ENCODE measurements around the gene ENDOV.
"Not testable (repeated sequence)": the region's sequence is repeated elsewhere in the genome, so short reads cannot be mapped to it uniquely, and the experiment has no call there.

The ENDOV gene

DNA sequence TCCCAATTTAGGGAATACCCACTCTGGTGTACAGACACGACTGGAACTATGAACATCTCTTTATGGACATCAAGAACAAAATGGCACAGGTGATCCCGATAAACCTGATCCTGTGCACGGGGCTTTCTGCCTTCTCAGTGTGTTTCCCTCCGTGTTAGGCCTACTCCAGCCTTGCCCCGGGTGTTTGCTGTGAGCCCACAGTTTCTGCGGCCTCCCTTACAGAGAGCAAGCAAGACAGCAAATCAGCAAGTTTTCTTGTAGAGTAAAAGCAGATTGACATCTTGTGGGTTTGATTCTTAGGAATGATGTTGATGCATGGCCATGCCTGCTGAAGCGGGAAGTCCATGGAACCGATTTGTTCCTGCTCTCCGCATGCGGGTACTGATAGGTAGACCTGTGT is 26.4 kb upstream of the ENDOV start:
- no peak for DNase-seq (ENCODE audit: low spot score)

DNA sequence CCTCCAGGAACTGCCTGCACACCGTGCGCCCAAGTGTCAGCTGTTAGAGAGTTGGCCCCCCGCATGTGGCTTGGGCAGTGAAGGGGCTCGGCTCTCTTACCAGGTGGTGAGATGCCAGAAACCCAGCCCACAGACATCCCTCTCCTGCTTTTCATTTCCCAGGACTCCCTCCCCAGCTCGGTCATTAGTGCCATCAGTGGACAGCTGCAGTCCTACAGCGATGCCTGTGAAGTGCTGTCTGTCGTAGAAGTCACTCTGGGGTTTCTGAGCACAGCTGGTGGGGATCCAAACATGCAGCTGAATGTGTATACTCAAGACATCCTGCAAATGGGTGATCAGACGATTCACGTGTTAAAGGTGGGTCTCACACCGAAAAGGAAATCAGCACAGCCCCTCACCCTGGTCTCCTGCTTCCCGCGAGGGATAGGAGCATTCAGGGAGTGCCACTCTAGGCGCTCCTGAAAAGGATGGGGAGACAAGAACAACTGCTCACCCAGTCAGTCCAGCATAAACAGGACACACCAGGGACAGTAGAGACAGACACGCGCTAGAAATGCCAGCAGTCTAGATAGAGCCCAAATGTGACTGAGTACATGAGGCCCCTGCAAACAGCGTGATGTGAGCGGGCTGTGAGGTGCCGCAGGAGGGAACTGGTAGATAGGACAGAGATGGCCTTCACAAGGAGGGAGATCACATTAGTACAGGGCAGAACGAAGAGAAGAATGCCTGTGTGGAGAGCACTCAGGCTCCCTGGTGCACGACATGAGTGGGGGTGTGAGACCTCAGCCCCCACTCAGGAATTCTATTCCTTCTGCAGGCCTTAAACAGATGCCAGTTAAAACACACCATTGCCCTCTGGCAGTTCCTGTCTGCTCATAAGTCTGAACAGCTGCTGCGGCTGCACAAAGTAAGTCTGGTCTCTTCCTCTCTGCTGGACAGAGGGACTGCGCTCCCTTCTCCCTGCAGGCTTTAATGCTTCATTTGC is 25.7 kb upstream of the ENDOV start:
- DNase-seq (ENCODE audit: low spot score), result no peak

DNA sequence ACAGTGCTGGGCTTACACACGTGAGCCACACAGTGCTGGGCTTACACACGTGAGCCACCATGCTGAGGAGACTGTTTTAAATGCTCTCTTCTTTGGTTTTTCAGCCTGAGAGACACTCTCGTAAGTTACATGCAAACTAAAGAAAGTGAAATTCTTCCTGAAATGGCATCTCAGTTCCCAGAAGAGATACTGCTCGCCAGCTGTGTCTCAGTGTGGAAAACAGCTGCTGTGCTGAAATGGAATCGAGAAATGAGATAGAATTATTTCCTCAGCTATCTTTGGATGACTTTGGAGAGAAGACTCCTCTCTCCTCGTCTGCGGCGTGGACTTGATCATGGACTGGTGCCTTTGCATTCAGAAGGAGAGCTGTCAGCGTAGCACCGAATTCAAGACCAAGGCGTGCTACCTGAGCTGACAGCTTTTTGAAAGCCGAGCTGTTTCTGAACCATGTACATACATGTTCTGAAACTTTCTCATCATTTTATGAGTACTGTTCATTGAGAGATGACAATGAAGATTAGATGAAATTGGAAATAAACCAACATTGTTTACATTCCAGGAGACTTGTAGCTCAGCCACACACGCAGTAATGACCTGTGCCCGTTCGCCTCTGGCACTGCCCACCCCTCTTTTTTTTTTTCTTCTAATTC is 21.6 kb upstream of the ENDOV start:
- no peak for DNase-seq (ENCODE audit: low spot score)

DNA sequence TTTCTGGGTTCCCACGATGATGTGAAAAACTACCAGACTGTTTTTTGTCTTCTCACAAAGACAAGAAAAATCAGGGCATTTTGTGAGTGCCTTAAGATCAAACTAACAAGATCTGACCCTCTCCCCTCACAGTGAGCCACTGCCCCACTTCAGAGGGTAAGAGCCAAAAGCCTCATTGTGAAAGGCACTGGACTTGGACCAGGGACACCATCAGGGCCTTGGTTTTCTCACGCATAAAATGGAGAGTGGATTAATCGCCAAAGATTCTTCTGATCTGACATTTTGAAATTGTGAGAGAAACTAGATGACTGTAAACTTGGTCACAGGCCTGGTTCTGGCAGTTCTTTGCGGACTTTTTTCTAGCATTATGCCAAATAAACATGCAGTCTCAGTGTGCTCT is 21.0 kb upstream of the ENDOV start:
- no peak for DNase-seq (ENCODE audit: low spot score)

DNA sequence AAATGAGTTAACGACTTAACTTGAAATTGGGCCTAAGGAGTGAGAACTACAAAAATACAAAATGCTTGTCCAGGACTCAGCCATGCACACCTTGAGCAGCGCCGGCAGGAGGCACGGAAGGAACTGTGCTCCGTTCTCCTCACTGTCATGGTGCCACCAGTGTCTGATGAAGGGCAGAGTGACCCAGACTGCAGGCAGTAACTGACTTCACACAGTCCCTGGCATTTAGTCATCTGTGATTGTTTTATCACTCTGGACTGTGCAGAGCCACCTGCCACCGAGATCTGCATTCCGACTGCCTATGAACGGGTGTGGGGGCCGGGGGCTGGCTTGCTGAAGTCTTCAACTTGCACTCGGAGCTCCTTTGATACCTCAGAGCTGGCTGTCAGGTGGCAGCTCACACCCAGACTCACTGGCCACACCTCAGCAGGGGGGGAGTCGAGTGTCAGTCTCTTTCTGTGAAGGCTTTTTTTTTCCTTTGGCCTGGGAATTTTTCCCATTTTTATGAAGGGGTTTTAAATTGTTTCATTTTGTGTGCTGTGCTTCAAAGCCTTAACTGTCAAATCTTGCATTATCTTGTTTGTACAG is 20.2 kb upstream of the ENDOV start:
- no peak for DNase-seq (ENCODE audit: low spot score)

DNA sequence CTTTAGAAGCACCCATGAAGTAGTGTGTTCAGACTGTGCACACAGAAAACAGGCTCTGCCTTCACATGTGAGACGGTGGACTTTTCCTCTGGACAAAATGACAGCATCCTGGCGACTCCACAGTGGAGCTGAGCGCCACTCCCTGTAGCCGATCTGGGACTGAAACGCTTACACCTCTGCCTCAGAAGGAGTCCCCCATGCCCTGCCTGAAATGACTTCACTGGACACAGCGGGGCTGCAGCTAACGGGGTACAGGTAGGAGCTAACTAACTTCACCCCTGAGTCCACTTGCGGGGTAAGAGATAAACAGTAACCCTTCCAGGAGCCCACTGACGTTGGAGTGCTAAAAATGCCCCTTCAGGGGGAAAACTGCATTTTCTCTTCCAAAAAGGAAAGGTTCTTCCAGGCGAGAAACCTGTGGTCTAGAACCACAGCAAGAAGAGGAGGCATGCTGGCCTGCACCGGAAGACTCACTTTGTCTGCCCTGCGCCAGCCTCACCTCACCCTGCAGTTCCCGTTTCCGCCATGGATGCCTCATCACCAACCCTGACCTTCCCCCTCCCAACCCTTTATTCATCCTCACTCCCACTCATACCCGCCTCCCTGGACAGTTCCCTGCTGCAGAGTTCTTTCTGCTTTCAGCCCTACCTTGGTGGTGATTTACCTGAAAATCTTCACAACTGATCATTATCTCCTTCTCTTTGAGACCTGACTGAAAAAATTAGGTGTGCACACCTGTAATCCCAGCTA is 19.4 kb upstream of the ENDOV start:
- DNase-seq (ENCODE audit: low spot score), result no peak

DNA sequence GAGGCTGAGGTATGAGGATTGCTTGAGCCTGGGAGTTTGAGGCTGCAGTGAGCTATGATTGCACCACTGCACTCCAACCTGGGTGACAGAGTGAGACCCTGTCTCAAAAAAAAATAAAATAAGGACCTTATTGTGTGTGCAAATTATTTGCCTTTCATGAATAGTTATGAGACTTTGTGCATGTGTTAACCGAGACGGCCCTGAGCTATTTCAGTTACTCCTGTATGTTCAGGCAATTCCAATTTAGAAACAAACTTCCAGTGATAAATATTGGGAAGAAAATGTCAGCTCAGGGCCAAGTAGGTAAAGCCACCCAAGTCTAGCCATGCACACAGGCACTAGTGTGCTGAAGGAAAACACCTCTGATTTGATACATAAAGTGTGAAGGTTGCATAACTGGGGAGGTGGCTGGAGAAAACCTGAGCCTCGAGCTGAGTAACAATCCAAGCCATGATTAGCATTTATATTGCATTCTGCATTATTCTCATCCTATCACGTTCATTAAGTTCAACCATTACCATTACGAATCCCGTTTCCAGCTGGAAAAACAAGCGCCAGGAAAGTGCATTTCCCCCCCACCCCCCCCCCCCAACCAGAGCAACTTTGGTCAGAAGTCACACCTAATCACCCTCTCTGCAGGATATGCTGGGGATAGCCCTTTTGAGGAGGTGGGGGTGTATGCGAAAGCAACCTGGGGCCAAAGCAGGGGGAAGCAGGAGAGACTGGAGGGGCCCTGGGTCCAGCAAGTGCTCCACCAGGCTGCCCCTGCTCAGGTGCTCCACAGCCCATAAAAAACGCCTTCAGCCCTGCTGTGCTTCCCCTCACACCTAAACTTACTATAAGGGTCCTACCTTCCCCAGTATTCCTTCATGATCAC is 18.6 kb upstream of the ENDOV start:
- no peak for DNase-seq (ENCODE audit: low spot score)

DNA sequence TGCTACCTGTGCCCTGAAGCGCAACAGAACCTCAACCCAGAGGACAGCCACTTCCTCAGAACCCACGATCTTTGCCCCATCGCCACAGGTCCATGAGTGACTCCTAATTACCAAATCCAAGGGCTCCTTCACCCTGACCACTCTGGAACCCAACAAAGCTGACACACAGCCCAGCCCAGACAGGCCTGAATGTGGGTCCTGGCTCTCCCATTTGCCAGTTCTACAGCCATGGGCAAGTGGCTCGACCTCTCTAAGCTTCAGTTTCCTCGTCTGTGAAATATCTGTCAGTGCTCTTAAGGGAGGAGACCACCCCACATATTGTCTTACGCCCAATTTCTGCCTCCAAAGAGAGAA is 18.0 kb upstream of the ENDOV start:
- DNase-seq (ENCODE audit: low spot score), result no peak

DNA sequence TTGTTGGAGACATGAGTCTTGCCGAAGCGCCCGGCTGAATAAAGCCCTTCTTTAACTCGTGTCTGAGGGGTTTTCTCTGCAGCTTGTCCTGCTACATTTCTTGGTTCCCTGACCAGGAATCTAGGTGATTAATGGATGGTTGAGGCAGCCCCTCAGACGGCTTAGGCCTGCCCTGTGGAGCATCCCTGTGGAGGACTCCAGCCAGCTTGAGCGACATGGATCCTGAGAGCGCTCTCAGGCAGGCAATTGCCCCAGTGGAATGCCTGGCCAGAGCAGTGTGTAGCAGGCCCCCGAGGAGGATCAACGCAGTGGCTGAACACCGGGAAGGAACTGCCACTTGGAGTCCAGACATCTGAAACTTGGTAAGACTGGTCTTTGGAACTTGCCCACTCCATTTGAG is 17.3 kb upstream of the ENDOV start:
- DNase-seq (ENCODE audit: low spot score), result no peak

DNA sequence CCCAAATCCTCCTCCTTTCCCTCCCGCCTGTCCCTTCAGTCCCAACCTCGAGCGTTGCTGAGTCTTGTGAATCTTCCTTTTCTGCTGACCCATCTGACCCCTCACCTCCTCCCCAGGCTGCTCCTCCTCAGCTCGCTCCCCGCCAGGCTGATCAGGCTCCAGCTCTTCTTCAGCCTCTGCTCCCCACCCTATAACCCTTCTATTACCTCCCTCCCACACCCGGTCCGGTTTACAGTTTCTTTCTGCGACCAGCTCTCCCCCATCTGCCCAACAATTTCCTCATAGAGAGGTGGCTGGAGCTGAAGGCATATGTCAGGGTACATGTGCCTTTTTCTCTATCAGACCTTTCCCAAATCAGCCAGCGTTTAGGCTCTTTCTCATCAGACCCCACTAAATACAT is 13.9 kb upstream of the ENDOV start:
- DNase-seq (ENCODE audit: low spot score), result not testable (repeated sequence)

DNA sequence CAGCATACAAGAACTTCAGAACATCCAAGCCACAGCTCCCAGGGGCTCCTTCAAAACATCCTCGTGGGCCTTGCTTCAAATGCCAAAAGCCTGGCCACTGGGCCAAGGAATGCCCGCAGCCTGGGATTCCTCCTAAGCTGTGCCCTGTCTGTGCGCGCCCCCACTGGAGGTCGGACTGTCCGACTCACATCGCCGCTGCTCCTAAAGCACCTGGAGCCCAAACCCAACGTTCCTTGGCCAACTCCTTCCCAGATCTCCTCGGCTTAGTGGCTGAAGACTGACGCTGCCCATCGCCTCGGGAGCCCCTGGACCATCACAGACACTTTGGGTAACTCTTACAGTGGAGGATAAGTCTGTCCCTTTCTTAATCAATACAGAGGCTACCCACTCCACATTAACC is 12.9 kb upstream of the ENDOV start:
- not testable (repeated sequence) for DNase-seq (ENCODE audit: low spot score)

DNA sequence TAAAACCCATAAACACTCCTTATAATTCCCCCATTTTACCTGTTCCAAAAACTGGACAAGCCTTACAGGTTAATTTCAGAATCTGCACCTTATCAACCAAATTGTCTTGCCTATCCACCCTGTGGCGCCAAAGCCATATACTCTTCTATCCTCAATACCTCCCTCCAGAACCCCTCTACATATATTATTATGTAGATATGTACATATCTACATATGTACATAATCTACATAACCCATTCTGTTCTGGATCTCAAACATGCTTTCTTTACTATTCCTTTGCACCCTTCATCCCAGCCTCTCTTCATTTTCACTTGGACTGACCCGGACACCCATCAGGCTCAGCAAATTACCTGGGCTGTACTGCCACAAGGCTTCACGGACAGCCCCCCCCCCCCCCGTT is 12.0 kb upstream of the ENDOV start:
- no peak for DNase-seq (ENCODE audit: low spot score)

DNA sequence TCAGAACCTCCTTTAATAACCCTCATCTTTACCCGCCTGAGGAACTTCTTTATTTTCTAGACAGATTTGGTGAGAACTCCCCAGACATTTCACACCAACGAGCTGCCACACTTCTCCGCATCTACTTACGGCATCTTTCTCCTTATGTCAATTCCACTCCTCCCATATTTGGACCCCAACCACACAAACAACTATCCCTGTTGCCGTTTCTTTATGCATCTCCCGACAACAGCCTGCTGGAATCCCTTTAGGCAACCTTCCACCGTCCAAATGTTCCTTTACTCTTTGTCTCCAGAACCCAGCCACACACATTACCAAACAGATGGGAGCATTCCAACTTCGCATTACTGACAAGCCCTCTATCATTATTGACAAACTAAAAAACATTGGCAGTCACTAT is 8.8 kb upstream of the ENDOV start:
- DNase-seq (ENCODE audit: low spot score), result no peak

DNA sequence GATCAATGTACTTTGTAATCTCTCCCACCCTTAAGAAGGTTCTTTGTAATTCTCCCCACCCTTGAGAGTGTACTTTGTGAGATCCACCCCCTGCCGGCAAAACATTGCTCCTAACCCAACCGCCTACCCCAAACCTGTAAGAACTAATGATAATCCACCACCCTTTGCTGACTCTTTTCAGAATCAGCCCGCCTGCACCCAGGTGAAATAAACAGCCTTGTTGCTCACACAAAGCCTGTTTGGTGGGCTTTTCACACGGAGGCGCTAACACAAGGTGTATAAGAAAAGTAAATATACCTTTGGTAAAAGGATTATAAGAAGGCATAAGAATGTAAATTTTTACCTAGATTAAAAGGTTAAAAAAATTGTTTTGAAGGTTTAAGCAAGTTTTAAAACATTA is 7.0 kb upstream of the ENDOV start:
- not testable (repeated sequence) for DNase-seq (ENCODE audit: low spot score)

DNA sequence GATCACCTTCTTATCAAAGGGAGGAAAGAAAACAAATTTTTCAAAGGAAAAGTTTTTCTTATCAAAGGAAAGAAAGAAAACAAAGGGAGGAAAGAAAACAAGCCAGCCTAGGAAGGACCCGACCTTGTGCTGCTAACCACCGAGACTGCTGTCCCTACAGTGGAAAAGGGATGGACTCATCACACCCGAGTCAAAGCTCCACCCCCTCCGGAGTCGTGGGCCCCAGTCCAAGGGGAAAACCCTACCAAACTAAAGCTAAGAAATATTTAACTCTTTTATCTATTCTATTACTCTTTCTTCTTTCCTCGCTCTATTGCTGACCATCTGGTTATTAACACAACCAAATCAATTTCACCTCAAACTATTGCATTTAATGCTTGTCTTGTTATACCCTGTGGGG is 6.1 kb upstream of the ENDOV start:
- no peak for DNase-seq (ENCODE audit: low spot score)

DNA sequence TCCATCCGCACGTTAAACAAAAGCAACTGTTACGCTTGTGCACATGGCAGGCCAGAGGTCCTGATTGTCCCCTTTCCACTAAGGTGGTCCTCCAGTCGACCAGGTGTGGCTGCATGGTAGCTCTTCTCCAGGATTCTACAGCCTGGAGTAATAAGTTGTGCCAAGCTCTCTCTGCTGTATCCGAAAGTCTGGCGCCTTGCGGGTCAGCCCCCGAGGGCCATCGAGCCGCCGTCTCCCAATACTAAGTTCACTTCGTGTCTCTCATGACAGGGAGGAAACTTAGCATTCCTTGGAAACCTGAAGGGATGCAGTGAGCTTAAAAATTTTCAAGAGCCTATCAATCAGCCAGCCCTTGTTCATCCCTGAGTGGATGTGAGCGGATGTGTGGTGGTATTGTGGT is 5.3 kb upstream of the ENDOV start:
- DNase-seq (ENCODE audit: low spot score), result no peak

DNA sequence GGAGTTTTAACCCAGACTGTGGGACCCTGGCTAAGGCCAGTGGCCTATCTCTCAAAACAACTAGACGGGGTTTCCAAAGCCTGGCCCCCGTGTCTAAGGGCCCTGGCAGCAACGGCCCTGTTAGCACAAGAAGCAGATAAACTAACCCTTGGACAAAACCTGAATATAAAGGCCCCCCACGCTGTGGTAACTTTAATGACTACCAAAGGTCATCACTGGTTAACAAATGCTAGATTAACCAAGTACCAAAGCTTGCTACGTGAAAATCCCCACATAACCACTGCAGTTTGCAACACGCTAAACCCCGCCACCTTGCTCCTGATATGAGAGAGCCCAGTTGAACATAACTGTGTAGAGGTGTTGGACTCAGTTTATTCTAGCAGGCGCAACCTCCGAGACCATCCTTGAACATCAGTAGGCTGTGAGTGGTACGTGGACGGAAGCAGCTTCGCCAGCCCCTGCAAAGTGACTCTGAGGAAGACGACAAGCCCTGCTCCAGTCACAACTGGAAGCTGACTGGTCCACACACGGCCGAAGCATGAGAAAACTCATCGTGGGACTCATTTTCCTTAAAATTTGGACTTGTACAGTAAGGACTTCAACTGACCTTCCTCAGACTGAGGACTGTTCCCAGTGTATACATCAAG is 4.4 kb upstream of the ENDOV start:
- not testable (repeated sequence) for DNase-seq (ENCODE audit: low spot score)

DNA sequence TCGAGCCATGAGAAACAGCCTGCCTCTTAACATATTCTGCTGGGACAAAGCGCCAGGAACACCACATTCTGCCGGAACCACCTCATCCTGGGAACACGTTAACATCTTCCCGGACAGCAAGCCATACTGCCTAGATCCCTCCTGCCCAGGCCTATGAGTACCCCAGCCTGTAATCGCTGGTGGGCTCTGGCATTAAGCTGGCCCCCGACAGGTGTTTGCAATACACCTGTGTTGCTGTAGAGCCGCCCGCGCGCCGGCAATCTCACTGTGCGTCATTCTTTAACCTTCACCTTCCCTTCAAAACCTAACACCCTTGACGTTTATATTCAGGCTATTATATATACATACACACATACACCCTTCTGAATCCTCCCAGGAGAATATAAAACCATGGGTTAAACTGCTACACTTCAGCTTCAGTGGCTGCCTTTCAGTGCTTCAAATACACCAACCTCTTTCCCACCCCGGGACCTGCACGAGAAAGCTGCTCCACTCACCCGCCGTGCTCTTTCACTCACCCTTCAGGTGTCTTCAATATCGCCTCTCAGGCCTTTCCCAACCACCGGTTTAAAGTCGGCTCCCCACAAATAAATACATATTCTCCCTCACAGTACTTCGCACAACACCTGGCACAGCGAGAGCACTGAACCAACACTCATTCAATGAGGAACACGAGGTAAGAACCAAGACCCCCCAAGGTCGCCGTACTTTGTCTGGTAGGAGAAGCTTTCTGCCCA is 1.0 kb upstream of the ENDOV start:
- no peak for DNase-seq (ENCODE audit: low spot score)

DNA sequence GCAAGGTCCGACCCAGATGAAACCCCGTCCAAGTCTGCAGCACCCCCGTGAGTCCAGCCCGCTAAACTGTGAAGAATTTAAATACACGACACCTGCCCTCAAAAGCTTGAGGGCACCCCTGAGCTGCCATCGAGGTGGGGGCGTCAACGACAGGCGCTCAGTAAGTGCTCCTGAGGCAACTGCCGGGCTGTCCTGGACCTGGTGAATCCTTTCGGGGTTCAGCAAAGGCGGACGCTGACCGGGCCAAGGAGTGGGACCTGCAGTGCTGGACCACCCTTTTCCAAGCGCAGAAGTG is 512 bp upstream of the ENDOV start:
- no peak for DNase-seq (ENCODE audit: low spot score)

DNA sequence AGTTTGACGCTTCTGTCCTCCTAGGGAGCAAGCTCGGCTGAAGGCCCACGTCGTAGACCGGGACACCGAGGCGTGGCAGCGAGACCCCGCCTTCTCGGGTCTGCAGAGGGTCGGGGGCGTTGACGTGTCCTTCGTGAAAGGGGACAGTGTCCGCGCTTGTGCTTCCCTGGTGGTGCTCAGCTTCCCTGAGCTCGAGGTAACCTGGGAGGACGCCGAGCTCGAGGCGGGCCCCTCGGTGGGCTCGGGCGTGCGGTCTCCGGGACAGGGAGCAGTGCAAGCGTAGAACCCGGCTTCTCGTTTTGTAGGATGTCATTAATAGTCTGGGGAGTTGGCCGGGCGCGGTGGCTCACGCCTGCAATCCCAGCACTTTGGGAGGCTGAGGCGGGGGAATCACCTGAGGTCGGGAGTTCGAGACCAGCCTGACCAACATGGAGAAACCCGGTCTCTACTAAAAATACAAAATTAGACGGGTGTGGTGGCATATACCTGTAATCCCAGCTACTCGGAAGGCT is 715 bp downstream of the ENDOV start:
- no peak for DNase-seq (ENCODE audit: low spot score)

All from hematopoietic multipotent progenitor cell treated with erythropoietin and hydrocortisone succinate and interleukin-3 and kit ligand, for 17 days (in vitro differentiated cells).